HL-60/S4 treated with phorbol 12-myristate 13-acetate at 8.2 ng/mL for 4 days and 3 days (cell line): ENCODE data around the gene GARIN5A.

Experiments used
- in situ Hi-C: fragments of 300-500 bp; cut with MboI; formaldehyde crosslinking; loops from 2 replicates; pipeline ENCODE4 v1.15.0; 2022; ENCODE audit warnings: low sequenced_read_pairs

GARIN5A gene

DNA sequence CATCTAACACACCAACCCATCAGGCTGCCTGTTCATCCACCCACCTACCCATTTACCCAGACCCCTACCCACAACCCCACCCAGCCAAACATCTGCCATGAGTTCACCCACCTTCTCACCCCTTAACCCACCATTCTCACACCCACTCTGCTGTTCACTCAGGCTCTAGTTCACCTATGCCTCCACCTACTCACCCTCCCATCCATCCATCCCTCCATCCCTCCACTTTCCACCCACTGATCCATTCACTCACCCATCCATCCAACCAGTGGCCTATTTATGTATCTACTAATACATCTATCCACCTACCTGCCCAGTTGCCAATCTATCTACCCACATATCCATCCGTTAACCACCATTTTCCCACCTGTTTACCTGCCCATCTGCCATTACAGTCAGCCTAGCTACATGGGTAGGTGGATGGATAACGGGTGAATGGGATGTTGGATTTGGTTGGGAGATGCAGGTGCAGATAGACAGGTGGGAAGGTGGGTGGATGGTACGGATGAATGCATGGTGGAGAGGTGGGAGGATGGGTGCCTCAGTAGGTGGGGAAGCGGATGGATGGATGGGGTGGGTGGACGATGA lies 38.7 kb downstream of the GARIN5A start:
- in situ Hi-C loops, result no loop called here

- in situ Hi-C loops, result no loop called here
These were observed 41.0 kb downstream of the GARIN5A start for GRCh38 chr19:50435627-50436026.

DNA sequence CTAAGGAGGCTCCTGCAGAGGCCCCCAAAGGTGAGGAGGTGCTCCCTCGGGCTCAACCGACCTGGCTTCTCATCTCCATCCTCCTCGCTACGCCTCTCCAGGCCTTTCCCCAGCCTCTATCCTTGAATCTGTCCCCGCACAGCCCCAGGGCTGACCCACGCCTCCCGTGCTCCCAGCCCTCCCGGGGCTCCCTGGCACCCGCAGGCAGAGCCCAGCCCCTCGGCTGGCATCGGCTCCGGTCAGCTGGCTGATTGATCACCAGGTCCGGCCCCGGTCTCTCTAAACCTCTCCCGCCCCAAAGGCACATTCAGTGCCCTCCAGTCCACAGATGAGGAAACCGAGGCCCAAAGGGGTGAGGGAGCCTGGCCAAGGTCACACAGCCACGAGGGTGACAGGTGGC lies 41.4 kb downstream of the GARIN5A start:
- in situ Hi-C loops, result no loop called here

DNA sequence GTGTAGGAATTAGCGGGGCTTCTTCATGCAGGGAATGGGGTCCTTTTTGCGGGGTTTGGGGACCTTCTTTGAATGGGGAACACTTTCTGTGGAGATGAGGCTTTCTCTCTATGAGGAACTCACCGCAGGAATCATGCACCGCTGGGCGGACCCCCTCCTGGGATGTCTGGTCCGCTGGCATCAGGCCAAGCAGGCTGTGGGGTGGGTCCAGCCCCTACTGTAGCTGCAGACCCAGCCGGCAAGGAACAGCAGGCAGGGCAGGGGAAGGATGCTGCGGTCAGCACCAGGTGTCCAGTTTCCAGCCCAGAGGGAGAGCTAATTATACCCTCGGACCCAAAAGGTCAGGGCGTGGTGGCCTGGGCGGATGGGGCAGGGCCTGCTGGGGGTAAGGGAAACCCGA lies 42.1 kb downstream of the GARIN5A start:
- in situ Hi-C loops, result no loop called here

DNA sequence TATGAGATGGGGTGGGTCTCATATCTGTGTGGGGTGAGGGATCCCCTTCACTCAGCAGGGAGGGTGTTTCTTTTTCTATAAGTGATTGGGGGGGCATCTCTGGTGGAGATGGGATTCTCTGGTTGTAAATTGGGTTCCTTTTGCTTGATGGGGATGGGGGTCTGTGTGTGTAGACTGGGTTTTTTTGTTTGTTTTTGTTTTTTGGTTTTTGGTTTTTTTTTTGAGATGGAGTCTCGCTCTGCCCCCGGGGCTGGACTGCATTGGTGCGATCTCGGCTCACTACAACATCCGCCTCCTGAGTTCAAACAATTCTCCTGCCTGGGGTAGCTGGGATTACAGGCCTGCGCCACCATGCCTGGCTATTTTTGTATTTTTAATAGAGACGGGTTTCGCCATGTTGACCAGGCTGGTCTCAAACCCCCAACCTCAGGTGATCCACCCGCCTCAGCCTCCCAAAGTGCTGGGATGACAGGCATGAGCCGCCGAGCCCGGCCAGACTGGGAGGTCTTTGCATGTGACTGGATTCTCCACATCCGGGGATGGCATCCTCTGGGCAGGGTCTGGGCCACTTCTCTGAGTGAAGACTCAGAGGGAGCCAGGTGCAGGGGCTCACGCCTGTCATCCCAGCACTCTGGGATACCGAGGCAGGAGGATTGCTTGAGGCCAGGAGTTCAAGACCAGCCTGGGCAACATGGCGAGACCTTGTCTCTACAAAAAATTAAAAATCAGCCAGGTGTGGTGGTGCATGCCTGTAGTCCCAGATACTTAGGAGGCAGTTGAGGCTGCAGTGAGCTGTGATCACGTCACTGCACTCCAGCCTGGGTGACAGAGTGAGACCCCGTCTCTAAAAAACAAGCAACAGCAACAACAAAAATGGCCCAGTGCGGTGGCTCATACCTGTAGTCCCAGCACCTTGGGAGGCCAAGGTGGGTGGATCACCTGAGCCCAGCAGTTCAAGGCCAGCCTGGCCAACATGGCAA lies 43.2 kb downstream of the GARIN5A start:
- in situ Hi-C loops, result no loop called here

DNA sequence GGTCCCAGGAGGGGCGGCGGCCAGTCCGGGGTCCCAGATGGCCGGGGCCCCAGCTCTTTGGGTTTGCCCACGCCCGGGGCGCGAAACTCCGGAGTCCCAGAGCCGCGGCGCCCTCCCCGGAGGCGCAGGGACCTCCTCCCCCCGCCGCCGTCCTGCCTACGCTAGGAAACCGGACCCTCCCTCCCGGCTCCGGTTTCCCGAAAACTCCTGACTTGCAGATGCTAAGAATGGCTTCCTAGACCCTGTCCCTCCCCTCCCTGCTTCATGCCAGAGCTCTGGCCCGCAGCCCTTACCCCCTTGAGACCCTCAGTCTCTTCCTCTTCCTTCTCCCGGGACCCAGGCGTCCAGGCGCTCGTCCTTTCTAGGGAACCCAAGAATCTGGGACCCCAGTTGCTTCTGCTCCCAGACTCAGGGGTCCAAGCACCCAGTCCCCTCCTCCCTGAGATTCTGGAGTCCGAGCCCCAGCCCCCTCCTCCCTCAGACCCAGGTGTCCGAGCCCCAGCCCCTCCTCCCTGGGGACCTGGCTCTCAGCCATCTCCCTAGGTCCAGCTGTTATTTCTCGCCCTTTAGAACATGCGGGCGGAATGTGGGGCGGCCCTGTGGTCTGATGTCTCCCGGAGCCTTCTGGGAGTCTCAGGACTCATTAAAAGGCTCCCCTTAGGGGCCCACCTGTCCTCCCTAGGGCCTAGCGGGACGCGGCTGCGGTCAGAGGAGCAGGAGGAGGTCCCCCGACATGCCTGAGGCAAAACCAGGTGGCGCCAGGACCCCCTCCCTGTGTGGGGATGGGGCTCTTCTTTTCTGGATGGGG lies 44.2 kb downstream of the GARIN5A start, which contains the start of gene MYBPC2:
Gene MYBPC2, plus strand, starts transcription at position 672 of the 808 bp plus-strand sequence. Its CDS starts 62 bp downstream, at position 734.
- in situ Hi-C loops, result no loop called here

GRCh38 chr19:50431343-50432220 lies 45.1 kb downstream of the GARIN5A start:
- in situ Hi-C loops, result no loop called here

- in situ Hi-C loops, result no loop called here
These were observed 45.7 kb downstream of the GARIN5A start for GRCh38 chr19:50430888-50431342.

DNA sequence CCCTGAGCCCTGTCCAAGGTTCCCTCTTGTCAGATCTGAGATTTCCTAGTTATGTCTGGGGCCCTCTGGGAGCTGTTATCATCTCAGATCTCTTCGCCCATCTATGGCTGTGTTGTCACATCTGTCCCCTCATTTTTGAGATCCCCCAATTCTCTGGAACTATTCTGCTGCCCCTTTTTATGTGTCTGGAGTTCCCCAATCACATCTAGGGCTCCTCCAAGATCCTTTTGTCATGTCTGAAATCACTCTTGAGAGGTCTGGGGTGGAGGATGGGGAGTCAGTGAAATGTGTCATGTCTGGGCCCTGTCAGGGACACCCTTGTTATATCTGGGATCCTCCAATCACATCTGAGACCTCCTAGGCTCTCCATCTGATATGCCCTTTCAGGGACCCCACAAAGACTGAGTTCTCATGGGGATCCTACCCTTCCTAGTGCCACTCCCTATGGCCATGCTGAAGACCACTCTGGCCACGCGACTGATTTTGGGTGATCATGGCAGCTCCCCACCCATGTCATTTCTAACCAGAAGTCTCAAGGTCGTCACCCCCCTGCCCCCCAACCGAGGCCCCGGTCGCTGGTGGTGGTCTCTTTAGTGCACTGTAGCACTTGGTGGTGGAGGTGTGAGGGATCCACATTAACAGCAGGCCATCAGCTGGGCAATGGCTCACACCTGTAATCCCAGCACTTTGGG lies 47.7 kb downstream of the GARIN5A start:
- in situ Hi-C loops, result no loop called here

DNA sequence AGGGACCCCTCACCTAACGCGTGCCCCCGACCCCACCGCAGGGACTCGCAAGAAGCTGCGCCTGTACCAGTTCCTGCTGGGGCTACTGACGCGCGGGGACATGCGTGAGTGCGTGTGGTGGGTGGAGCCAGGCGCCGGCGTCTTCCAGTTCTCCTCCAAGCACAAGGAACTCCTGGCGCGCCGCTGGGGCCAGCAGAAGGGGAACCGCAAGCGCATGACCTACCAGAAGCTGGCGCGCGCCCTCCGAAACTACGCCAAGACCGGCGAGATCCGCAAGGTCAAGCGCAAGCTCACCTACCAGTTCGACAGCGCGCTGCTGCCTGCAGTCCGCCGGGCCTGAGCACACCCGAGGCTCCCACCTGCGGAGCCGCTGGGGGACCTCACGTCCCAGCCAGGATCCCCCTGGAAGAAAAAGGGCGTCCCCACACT lies 48.6 kb downstream of the GARIN5A start:
- in situ Hi-C loops, result no loop called here

DNA sequence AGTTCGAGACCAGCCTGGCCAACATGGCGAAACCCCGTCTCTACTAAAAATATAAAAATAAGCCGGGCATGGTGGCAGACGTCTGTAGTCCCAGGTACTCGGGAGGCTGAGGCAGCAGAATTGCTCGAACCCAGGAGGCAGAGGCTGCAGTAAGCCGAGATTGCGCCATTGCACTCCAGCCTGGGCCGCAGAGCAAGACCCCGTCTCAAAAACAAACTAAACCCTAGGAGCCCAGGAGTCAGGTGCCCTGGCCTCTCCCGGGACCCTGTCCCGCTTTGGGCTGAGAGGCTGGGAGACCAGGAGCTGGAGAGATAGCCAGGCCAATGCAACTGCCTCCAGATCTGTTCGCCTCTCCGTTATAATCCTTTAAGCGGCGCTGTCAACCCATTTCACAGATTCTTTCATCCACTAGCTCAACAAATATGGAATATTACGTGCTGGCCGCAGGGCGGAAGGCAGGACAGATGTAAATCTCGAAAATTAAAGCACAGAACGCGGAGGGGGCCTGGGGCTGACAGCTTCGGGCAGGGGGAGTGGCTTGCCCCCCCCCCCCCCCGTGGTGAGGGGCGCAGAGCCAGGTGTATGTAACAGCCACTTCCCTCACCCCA lies 49.2 kb downstream of the GARIN5A start:
- in situ Hi-C loops, result no loop called here

- in situ Hi-C loops, result no loop called here
These were observed 51.1 kb downstream of the GARIN5A start for GRCh38 chr19:50425581-50425980.

GRCh38 chr19:50423279-50424113 lies 53.2 kb downstream of the GARIN5A start:
- in situ Hi-C loops, result no loop called here

DNA sequence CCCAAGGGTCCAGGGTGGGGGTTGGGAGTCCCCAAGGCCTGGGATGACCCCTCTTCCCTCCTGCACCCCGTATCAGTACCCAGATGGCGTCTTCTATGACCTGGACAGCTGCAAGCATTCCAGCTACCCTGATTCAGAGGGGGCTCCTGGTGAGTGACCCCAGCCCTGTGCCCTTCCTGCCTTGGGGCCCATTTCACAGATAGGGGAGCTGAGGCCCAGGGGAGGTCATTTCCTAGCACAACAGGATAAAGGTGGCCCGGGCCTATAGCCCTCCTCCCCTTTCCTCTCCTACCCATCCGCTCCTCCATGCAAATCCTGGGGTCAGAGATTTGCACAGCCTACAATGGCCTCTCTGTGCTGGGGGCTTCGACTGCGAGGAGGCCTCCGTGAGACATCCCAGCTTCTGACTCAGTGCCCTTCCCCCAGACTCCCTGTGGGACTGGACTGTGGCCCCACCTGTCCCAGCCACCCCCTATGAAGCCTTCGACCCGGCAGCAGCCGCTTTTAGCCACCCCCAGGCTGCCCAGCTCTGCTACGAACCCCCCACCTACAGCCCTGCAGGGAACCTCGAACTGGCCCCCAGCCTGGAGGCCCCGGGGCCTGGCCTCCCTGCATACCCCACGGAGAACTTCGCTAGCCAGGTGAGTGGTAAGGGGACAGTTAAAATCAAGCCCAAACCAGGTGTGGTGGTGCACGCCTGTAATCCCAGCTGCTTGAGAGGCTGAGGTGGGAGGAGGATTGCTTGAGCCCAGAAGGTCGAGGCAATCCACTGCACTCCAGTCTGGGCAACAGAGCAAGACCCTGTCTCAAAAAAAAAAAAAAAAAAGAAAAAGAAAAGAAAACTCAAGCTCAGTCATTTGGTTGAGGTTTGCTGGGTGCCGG lies 54.0 kb downstream of the GARIN5A start:
- in situ Hi-C loops, result no loop called here

- in situ Hi-C loops, result no loop called here
These were observed 55.8 kb downstream of the GARIN5A start for GRCh38 chr19:50420808-50421207.

GRCh38 chr19:50420127-50420526 lies 56.5 kb downstream of the GARIN5A start:
- in situ Hi-C loops, result no loop called here

GRCh38 chr19:50419580-50420035 lies 57.0 kb downstream of the GARIN5A start:
- in situ Hi-C loops, result no loop called here
